HepG2 (cell line): ENCODE measurements around the gene RAB40C. TPM values are rescaled to one million over a fixed set of nuclear protein-coding genes. Genes with fewer than 3 reads are reported as not detected.

Experiments used
- ATF3 ChIP-seq: sonication (generic); formaldehyde crosslinking; IDR thresholded peaks from 2 replicates; pipeline ENCODE4 v1.4.0; 2020; ENCODE audit warnings: missing genetic modification reagents
- HMGXB3 ChIP-seq: sonication (generic); formaldehyde crosslinking; IDR thresholded peaks from 2 replicates; pipeline ENCODE4 v1.4.0; 2020; ENCODE audit warnings: missing genetic modification reagents, borderline replicate concordance
- HOXD1 ChIP-seq: sonication (generic); formaldehyde crosslinking; IDR thresholded peaks from 2 replicates; pipeline ENCODE4 v1.5.0; 2020; ENCODE audit warnings: missing genetic modification reagents
- KAT8 ChIP-seq: IDR thresholded peaks from 2 replicates; pipeline ENCODE4 v1.6.1; 2016; ENCODE audit warnings: missing genetic modification reagents, missing compliant biosample characterization
- KDM5A ChIP-seq: fragments of 200-600 bp; sonication (generic); IDR thresholded peaks from 2 replicates; pipeline ENCODE4 v1.7.0; 2018; ENCODE audit warnings: antibody characterized with exemption, mild to moderate bottlenecking, low read length, borderline replicate concordance
- MIER2 ChIP-seq: IDR thresholded peaks from 2 replicates; pipeline ENCODE4 v1.6.1; 2016; ENCODE audit warnings: missing biosample characterization, missing genetic modification reagents
- SKI ChIP-seq: fragments of 450-650 bp; IDR thresholded peaks from one replicate; pipeline ENCODE4 v1.6.1; 2018; ENCODE audit warnings: mild to moderate bottlenecking; ENCODE audit not compliant: partially characterized antibody
- SP2 ChIP-seq: sonication (generic); formaldehyde crosslinking; IDR thresholded peaks from 2 replicates; pipeline ENCODE4 v1.5.1; 2020; ENCODE audit warnings: mild to moderate bottlenecking, missing genetic modification reagents
- TOE1 ChIP-seq: sonication (generic); formaldehyde crosslinking; IDR thresholded peaks from 2 replicates; pipeline ENCODE4 v1.4.0; 2020; ENCODE audit warnings: mild to moderate bottlenecking, missing genetic modification reagents
- ZBTB2 ChIP-seq: sonication (generic); formaldehyde crosslinking; IDR thresholded peaks from 2 replicates; pipeline ENCODE4 v1.8.0; 2022; ENCODE audit warnings: low read depth, missing genetic modification reagents
- ZHX2 ChIP-seq, 2 experiments: sonication (generic) in 1 of 2; formaldehyde crosslinking in 1 of 2; IDR thresholded peaks; 2 replicates each; pipeline versions ENCODE4 v1.6.1 to v1.9.0; 2014 to 2022; ENCODE audit warnings: antibody characterized with exemption in 1 of 2, borderline replicate concordance in 1 of 2, inconsistent platforms in 1 of 2, low read depth in 1 of 2, missing genetic modification reagents in 1 of 2
- ZMAT3 ChIP-seq: sonication (generic); formaldehyde crosslinking; conservative IDR thresholded peaks from 2 replicates; pipeline ENCODE4 v1.7.0; 2021; ENCODE audit warnings: missing genetic modification reagents
- ZNF275 ChIP-seq: sonication (generic); formaldehyde crosslinking; IDR thresholded peaks from 2 replicates; pipeline ENCODE4 v1.8.0; 2022; ENCODE audit warnings: missing genetic modification reagents, mild to moderate bottlenecking, inconsistent platforms, borderline replicate concordance
- polyA plus RNA-seq, 8 experiments: library from polyadenylated mRNA; depleted of rRNA in 3 of 8; stranded (reverse) in 7 of 8; unstranded in 1 of 8; fragments of >200 nt; fragmentation: Illumina TruSeq in 4 of 8; extraction: Trizol in 4 of 8; gene quantifications; 2 replicates each; pipeline versions ENCODE4 v1.2.1 to v1.2.3, GENCODE V29; 2011 to 2016; ENCODE audit warnings: low read depth in 4 of 8, missing spikeins in 1 of 8, mixed read lengths in 1 of 8; ENCODE audit not compliant: insufficient read depth in 1 of 8
- total RNA-seq, 5 experiments: library from RNA; depleted of rRNA; stranded (reverse); fragments of >200 nt; fragmentation: Illumina TruSeq; extraction: Trizol; gene quantifications; 2 replicates each; pipeline ENCODE4 v1.2.3, GENCODE V29; 2016; ENCODE audit warnings: low read depth in 1 of 5

Gene RAB40C
- total and polyA plus RNA-seq, 2 of the 13 experiments (the other 11 are each of a cell fraction or from before 2014, with no cell fraction given): 7.7 to 11.5 TPM

GRCh38 chr16:636206-637080 lies 46.6 kb downstream of the RAB40C start, which contains the start of gene METTL26 (continued):
- no peak for TF ChIP-seq SP2 (CRISPR knock-in tag)
- no peak for TF ChIP-seq KAT8
- peak; percentile 30; the same call in 1 of the 2 replicates for TF ChIP-seq KDM5A
- TF ChIP-seq ZMAT3: no peak; the same call in 1 of the 2 replicates
- TF ChIP-seq ZBTB2 (CRISPR knock-in tag): peak; percentile 84
- peak; percentile 41 for TF ChIP-seq ZHX2 (IDR thresholded peaks at IDR 0.05; ENCODE audit: low read depth)
- no peak; the same call in 1 of the 2 replicates for TF ChIP-seq ZHX2 (CRISPR knock-in tag; IDR thresholded peaks at IDR 0.05; ENCODE audit: borderline replicate concordance)
- TF ChIP-seq HOXD1 (CRISPR knock-in tag): no peak
- TF ChIP-seq HMGXB3 (CRISPR knock-in tag): no peak
- TF ChIP-seq ZNF275: peak; percentile 25; the same call in 1 of the 2 replicates
- TF ChIP-seq MIER2: no peak
- peak; percentile 36; the same call in 1 of the 2 replicates for TF ChIP-seq TOE1
- 0 out of 2 replicates have a peak, but pooled peaks have one; percentile 13 for TF ChIP-seq ATF3
- peak; percentile 57 for TF ChIP-seq SKI
